Liver (tissue), 9 donors: ENCODE results near the gene GMPR. TPM values are rescaled to one million over a fixed set of nuclear protein-coding genes. Genes with fewer than 3 reads are reported as not detected.
A peak's percentile ranks its signal among the peaks of the same experiment; 100 is the strongest.

Source experiments
- DNase-seq: peaks from one replicate; pipeline ENCODE4 v3.0.0-alpha.2; 2017; ENCODE audit warnings: low spot score
- H3K27ac ChIP-seq, 2 donors: one replicate each; pipeline ENCODE4 v1.7.0; 2013; ENCODE audit warnings: inconsistent platforms in 2 of 2, low read length in 2 of 2, control low read depth in 1 of 2, low read depth in 1 of 2, mild to moderate bottlenecking in 1 of 2
- H3K27me3 ChIP-seq, 4 donors: one replicate each; pipeline versions ENCODE4 v1.6.1 to v1.7.0; 2013; ENCODE audit warnings: low read length in 3 of 4, inconsistent platforms in 1 of 4, mild to moderate bottlenecking in 1 of 4, moderate library complexity in 1 of 4; ENCODE audit not compliant: control insufficient read depth in 4 of 4, insufficient read depth in 4 of 4
- H3K36me3 ChIP-seq, 4 donors: one replicate each; pipeline versions ENCODE4 v1.6.1 to v1.7.0; 2013; ENCODE audit warnings: low read length in 3 of 4, mild to moderate bottlenecking in 3 of 4, low read depth in 1 of 4, moderate library complexity in 1 of 4; ENCODE audit not compliant: control insufficient read depth in 4 of 4, insufficient read depth in 3 of 4
- H3K4me1 ChIP-seq, 4 donors: one replicate each; pipeline versions ENCODE4 v1.6.1 to v1.7.0; 2013; ENCODE audit warnings: low read length in 3 of 4, mild to moderate bottlenecking in 3 of 4, moderate library complexity in 1 of 4; ENCODE audit not compliant: control insufficient read depth in 4 of 4, insufficient read depth in 4 of 4
- H3K4me3 ChIP-seq, 3 donors: one replicate each; pipeline versions ENCODE4 v1.6.1 to v1.7.0; 2013; ENCODE audit warnings: low read length in 3 of 3, control low read depth in 1 of 3, low read depth in 1 of 3, mild to moderate bottlenecking in 1 of 3
- H3K9ac ChIP-seq, 2 donors: one replicate each; pipeline ENCODE4 v1.7.0; 2013; ENCODE audit warnings: low read length in 2 of 2, mild to moderate bottlenecking in 2 of 2, moderate library complexity in 2 of 2, control low read depth in 1 of 2, low read depth in 1 of 2
- H3K9me3 ChIP-seq, 4 donors: one replicate each; pipeline versions ENCODE4 v1.6.1 to v1.7.0; 2013; ENCODE audit warnings: low read length in 3 of 4; ENCODE audit not compliant: control insufficient read depth in 4 of 4
- EGR1 ChIP-seq, 2 donors: IDR thresholded peaks; 2 replicates each; pipeline ENCODE4 v1.6.1; 2016 to 2018; ENCODE audit warnings: antibody characterized with exemption in 2 of 2, low read depth in 2 of 2
- FOXA2 ChIP-seq: IDR thresholded peaks from 2 replicates; pipeline ENCODE4 v1.6.1; 2016; ENCODE audit warnings: antibody characterized with exemption
- GABPA ChIP-seq, 2 donors: IDR thresholded peaks in 1 of 2; conservative IDR thresholded peaks in 1 of 2; 2 replicates each; pipeline ENCODE4 v1.6.1; 2016; ENCODE audit warnings: antibody characterized with exemption in 2 of 2, mild to moderate bottlenecking in 1 of 2, moderate library complexity in 1 of 2
- HNF4A ChIP-seq, 2 donors: conservative IDR thresholded peaks; 2 replicates each; pipeline ENCODE4 v1.6.1; 2016; ENCODE audit warnings: antibody characterized with exemption in 2 of 2, mild to moderate bottlenecking in 2 of 2
- HNF4G ChIP-seq: IDR thresholded peaks from 2 replicates; pipeline ENCODE4 v1.6.1; 2016; ENCODE audit warnings: antibody characterized with exemption
- JUND ChIP-seq, 2 donors: IDR thresholded peaks; 2 replicates each; pipeline ENCODE4 v1.6.1; 2016; ENCODE audit warnings: antibody characterized with exemption in 2 of 2
- NR2F2 ChIP-seq: IDR thresholded peaks from 2 replicates; pipeline ENCODE4 v1.6.1; 2016; ENCODE audit warnings: antibody characterized with exemption
- RAD21 ChIP-seq, 2 donors: IDR thresholded peaks; 2 replicates each; pipeline ENCODE4 v1.6.1; 2016; ENCODE audit warnings: antibody characterized with exemption in 2 of 2, mild to moderate bottlenecking in 2 of 2
- RXRA ChIP-seq, 2 donors: IDR thresholded peaks; 2 replicates each; pipeline ENCODE4 v1.6.1; 2017 to 2018; ENCODE audit warnings: antibody characterized with exemption in 2 of 2, mild to moderate bottlenecking in 1 of 2
- WGBS: extraction: QIAGEN DNeasy Blood & Tissue Kit; methylation state at CpG from one replicate; pipeline ENCODE4 v1.1.7; 2013; 5-methylcytosine and 5-hydroxymethylcytosine counted together
- polyA plus RNA-seq, 2 donors: library from polyadenylated mRNA; stranded (reverse) in 1 of 2; unstranded in 1 of 2; fragments of 200-250 nt in 1 of 2; fragments of >200 nt in 1 of 2; fragmentation: Nextera tagmentation in 1 of 2; extraction: Ambion mirVana in 1 of 2; gene quantifications; one replicate each; pipeline versions ENCODE4 v1.2.1 to v1.2.3, GENCODE V29; 2013 to 2015
- total RNA-seq, 2 donors: library from RNA; depleted of rRNA; stranded (reverse); fragments of >200 nt; gene quantifications; one replicate each; pipeline ENCODE4 v1.2.3, GENCODE V29; 2014
- TF ChIP-seq, protein P1 (sequence below): IDR thresholded peaks from 2 replicates; pipeline ENCODE4 v1.6.1; 2016; ENCODE audit warnings: antibody characterized with exemption
- TF ChIP-seq, protein P2 (sequence below): fragments of 150-350 bp; IDR thresholded peaks from 2 replicates; pipeline ENCODE4 v1.5.1; 2017; ENCODE audit warnings: improper control_type of control experiment, low read depth, low read length; ENCODE audit not compliant: missing input control
- TF ChIP-seq, protein P3 (sequence below): IDR thresholded peaks from 2 replicates; pipeline ENCODE4 v1.6.1; 2016; ENCODE audit warnings: antibody characterized with exemption, mild to moderate bottlenecking
- TF ChIP-seq, protein P4 (sequence below): IDR thresholded peaks from 2 replicates; pipeline ENCODE4 v1.6.1; 2016; ENCODE audit warnings: antibody characterized with exemption
- donor health status: healthy.
- donor health status: healthy.
- donor health status: healthy.
- donor health status: healthy.
- donor health status: healthy.

Gene GMPR
- total and polyA plus RNA-seq, 4 donors: 2.1 to 50.2 (median 4.2) TPM

- H3K9ac ChIP-seq: no peak overlapping the region
- H3K4me3 ChIP-seq: no peak overlapping the region
- H3K4me1 ChIP-seq: peaks cover 0 to 1% (median 0%) of the 10 kb centered on the region in 4 donors
- no peak overlapping the region for H3K27ac ChIP-seq
- no peaks in the 10 kb centered on the region for H3K27me3 ChIP-seq
- TF ChIP-seq RAD21 (IDR thresholded peaks at IDR 0.05) (no peak), RXRA (IDR thresholded peaks at IDR 0.05) (no peak), FOXA2 (no peak), JUND (IDR thresholded peaks at IDR 0.05) (no peak)
- DNase-seq: no peak
- H3K36me3 ChIP-seq: no peaks in the 10 kb centered on the region
- H3K9me3 ChIP-seq: no peaks in the 10 kb centered on the region
- WGBS: 97% methylated on average over 4 of the region's 4 CpGs
Observed at GRCh38 chr6:16314296-16314695, 75.9 kb downstream of the GMPR start.

- DNase-seq: no peak
Observed at GRCh38 chr6:16316741-16317251, 78.4 kb downstream of the GMPR start.

DNA sequence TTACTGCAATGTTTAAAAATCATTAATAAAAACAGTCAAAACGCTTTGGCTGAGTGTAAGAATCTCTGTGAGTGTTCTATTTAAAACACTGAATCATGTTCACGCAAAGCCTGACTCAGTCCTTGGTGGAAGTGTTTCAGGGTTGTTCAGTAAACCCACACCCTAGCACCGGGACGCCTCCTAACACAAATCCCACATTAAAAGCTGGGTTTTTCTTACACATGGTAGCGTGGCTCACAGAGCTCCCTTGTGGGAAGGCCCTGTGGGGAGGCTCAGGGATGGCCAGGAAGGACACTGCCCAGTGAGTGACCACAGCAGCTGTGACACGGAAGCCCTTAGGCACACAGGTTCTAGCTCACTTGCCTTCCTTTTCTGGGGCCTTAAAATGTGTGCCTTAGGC lies 80.2 kb downstream of the GMPR start:
- DNase-seq: no peak
- peaks cover 0 to 3% (median 0%) of the 10 kb centered on the region in 4 donors for H3K36me3 ChIP-seq
- 80% methylated on average over 6 of the region's 6 CpGs for WGBS
- TF ChIP-seq, protein P1, sequence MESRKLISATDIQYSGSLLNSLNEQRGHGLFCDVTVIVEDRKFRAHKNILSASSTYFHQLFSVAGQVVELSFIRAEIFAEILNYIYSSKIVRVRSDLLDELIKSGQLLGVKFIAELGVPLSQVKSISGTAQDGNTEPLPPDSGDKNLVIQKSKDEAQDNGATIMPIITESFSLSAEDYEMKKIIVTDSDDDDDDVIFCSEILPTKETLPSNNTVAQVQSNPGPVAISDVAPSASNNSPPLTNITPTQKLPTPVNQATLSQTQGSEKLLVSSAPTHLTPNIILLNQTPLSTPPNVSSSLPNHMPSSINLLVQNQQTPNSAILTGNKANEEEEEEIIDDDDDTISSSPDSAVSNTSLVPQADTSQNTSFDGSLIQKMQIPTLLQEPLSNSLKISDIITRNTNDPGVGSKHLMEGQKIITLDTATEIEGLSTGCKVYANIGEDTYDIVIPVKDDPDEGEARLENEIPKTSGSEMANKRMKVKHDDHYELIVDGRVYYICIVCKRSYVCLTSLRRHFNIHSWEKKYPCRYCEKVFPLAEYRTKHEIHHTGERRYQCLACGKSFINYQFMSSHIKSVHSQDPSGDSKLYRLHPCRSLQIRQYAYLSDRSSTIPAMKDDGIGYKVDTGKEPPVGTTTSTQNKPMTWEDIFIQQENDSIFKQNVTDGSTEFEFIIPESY: no peak
- TF ChIP-seq, protein P2, sequence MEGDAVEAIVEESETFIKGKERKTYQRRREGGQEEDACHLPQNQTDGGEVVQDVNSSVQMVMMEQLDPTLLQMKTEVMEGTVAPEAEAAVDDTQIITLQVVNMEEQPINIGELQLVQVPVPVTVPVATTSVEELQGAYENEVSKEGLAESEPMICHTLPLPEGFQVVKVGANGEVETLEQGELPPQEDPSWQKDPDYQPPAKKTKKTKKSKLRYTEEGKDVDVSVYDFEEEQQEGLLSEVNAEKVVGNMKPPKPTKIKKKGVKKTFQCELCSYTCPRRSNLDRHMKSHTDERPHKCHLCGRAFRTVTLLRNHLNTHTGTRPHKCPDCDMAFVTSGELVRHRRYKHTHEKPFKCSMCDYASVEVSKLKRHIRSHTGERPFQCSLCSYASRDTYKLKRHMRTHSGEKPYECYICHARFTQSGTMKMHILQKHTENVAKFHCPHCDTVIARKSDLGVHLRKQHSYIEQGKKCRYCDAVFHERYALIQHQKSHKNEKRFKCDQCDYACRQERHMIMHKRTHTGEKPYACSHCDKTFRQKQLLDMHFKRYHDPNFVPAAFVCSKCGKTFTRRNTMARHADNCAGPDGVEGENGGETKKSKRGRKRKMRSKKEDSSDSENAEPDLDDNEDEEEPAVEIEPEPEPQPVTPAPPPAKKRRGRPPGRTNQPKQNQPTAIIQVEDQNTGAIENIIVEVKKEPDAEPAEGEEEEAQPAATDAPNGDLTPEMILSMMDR: no peak
- TF ChIP-seq, protein P3, sequence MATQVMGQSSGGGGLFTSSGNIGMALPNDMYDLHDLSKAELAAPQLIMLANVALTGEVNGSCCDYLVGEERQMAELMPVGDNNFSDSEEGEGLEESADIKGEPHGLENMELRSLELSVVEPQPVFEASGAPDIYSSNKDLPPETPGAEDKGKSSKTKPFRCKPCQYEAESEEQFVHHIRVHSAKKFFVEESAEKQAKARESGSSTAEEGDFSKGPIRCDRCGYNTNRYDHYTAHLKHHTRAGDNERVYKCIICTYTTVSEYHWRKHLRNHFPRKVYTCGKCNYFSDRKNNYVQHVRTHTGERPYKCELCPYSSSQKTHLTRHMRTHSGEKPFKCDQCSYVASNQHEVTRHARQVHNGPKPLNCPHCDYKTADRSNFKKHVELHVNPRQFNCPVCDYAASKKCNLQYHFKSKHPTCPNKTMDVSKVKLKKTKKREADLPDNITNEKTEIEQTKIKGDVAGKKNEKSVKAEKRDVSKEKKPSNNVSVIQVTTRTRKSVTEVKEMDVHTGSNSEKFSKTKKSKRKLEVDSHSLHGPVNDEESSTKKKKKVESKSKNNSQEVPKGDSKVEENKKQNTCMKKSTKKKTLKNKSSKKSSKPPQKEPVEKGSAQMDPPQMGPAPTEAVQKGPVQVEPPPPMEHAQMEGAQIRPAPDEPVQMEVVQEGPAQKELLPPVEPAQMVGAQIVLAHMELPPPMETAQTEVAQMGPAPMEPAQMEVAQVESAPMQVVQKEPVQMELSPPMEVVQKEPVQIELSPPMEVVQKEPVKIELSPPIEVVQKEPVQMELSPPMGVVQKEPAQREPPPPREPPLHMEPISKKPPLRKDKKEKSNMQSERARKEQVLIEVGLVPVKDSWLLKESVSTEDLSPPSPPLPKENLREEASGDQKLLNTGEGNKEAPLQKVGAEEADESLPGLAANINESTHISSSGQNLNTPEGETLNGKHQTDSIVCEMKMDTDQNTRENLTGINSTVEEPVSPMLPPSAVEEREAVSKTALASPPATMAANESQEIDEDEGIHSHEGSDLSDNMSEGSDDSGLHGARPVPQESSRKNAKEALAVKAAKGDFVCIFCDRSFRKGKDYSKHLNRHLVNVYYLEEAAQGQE: no peak
- TF ChIP-seq RXRA (IDR thresholded peaks at IDR 0.05) (no peak), HNF4G (no peak), HNF4A (conservative IDR thresholded peaks at IDR 0.05) (no peak)
- TF ChIP-seq, protein P4, sequence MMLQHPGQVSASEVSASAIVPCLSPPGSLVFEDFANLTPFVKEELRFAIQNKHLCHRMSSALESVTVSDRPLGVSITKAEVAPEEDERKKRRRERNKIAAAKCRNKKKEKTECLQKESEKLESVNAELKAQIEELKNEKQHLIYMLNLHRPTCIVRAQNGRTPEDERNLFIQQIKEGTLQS: no peak

More at GRCh38 chr6:16316741-16317251, 78.4 kb downstream of the GMPR start:
- no peak overlapping the region for H3K9ac ChIP-seq
- H3K27ac ChIP-seq: no peak overlapping the region
- no peaks in the 10 kb centered on the region for H3K9me3 ChIP-seq
- H3K36me3 ChIP-seq: no peaks in the 10 kb centered on the region
- H3K4me3 ChIP-seq: no peak overlapping the region
- 84% methylated on average over 7 of the region's 7 CpGs for WGBS
- peaks cover 0 to 1% (median 0%) of the 10 kb centered on the region in 4 donors for H3K4me1 ChIP-seq
- TF ChIP-seq HNF4A (conservative IDR thresholded peaks at IDR 0.05) (no peak), NR2F2 (no peak), RAD21 (IDR thresholded peaks at IDR 0.05) (peak; percentile 41 to 51), GABPA (IDR thresholded peaks at IDR 0.05 in 1 of 2, conservative IDR thresholded peaks at IDR 0.05 in 1 of 2) (no peak), EGR1 (IDR thresholded peaks at IDR 0.05; ENCODE audit: low read depth in 2 of 2) (no peak)
- TF ChIP-seq, protein P1: no peak
- TF ChIP-seq, protein P2: peak; percentile 54
- H3K27me3 ChIP-seq: no peaks in the 10 kb centered on the region

More for the DNA sequence above, 80.2 kb downstream of the GMPR start:
- peaks cover 0 to 1% (median 0%) of the 10 kb centered on the region in 4 donors for H3K4me1 ChIP-seq
- no peak overlapping the region for H3K4me3 ChIP-seq
- H3K27ac ChIP-seq: no peak overlapping the region
- H3K9me3 ChIP-seq: no peaks in the 10 kb centered on the region
- H3K9ac ChIP-seq: no peak overlapping the region
- no peaks in the 10 kb centered on the region for H3K27me3 ChIP-seq
